ENCODE results near the gene ZNF678. TPM values are rescaled to one million over a fixed set of nuclear protein-coding genes. Genes with fewer than 3 reads are reported as not detected.

ZNF678 gene
- total and polyA plus RNA-seq, 2 donors (not counting 1 experiment from before 2014, with no cell fraction given): 5.5 to 16.0 TPM

DNA sequence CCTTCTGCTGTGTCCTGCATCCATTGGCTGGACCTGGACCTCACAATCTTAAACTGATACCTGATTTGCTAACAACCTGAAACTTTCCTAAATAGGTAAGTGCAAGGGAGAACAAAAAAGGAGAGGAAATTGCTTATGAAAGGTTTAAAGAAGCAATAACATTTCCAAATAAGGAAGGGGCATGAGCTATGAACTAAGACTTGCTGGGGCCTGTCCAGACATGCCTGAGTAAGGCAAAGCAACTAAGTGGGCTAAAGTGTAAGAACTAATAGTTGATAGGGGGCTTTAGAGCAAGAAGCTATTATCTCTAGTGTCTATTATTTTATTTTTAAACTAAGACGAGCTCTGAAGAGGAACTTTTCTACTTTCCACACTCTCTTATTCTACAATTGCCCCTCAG, 160.1 kb downstream of the ZNF678 start:
- no peaks in the 10 kb centered on the region for H3K27me3 Mint-ChIP-seq
- CTCF ChIA-PET: no interaction called here

DNA sequence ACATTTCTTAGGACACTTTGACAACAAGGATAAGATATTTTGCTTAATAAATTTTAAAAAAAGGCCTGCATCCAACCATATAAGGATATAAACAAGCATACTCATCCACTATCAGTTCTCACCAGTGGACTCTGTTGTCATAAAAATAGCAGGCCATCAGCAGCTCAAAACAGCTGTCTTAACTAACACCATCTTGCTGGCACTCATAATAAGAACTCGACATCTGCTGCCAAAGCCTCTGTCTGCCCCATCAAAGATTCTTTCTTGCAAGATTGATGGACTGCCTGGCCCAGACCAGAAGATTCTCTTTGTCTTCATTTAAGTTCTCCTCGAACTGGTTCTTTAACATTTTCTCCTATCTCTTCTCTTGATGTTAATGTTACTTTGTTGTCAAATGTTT, 161.7 kb downstream of the ZNF678 start:
- ATAC-seq (ENCODE audit: low read depth) (no peak), DNase-seq (no peak)
- ChIA-PET POLR2A (no interaction called here), CTCF (no interaction called here)
- Histone ChIP-seq H4K20me1 (ENCODE audit: control insufficient read depth, insufficient read depth, low read length, poor library complexity, severe bottlenecking) (no peaks in the 10 kb centered on the region), H2AFZ (ENCODE audit: insufficient read depth, low read depth, low read length, poor library complexity, severe bottlenecking) (no peak overlapping the region), H3K36me3 (replicated peaks in 1 of 2; ENCODE audit: control extremely low read depth in 1 of 2, control insufficient read depth in 1 of 2, extremely low read depth in 1 of 2, insufficient read depth in 2 of 2, low read length in 1 of 2) (no peaks in the 10 kb centered on the region), H3K4me2 (replicated peaks; ENCODE audit: low read depth, low read length, poor library complexity, severe bottlenecking) (no peak overlapping the region), H3K9ac (ENCODE audit: low read length) (no peak overlapping the region), H3K9me3 (ENCODE audit: control extremely low read depth in 1 of 3, control insufficient read depth in 2 of 3, insufficient read depth in 1 of 3, low read length in 2 of 3) (peaks cover 0 to 16% (median 15%) of the 10 kb centered on the region in 3 donors), H3K27me3 (replicated peaks in 1 of 4; ENCODE audit: control extremely low read depth in 1 of 4, control insufficient read depth in 3 of 4, insufficient read depth in 4 of 4, low read length in 3 of 4) (peaks cover 0 to 4% (median 0%) of the 10 kb centered on the region in 4 experiments), H3K27ac (ENCODE audit: low read length in 2 of 2) (no peak overlapping the region), H3K4me3 (ENCODE audit: control extremely low read depth in 1 of 5, extremely low read depth in 1 of 5, insufficient read depth in 1 of 5, low read depth in 2 of 5, low read length in 4 of 5) (no peak overlapping the region), H3K79me2 (ENCODE audit: control insufficient read depth, insufficient read depth, low read length) (no peaks in the 10 kb centered on the region), H3K4me1 (ENCODE audit: control insufficient read depth in 2 of 2, insufficient read depth in 2 of 2, low read length in 2 of 2) (peaks cover 11 to 20% of the 10 kb centered on the region in 2 donors)
- no peak overlapping the region for H3K4me3 Mint-ChIP-seq
- intact Hi-C loops (cut with micrococcal nuclease): no loop called here
- H3K27me3 Mint-ChIP-seq: no peaks in the 10 kb centered on the region
- peaks cover 26% of the 10 kb centered on the region for H3K4me1 Mint-ChIP-seq
- TF ChIP-seq, protein P1, sequence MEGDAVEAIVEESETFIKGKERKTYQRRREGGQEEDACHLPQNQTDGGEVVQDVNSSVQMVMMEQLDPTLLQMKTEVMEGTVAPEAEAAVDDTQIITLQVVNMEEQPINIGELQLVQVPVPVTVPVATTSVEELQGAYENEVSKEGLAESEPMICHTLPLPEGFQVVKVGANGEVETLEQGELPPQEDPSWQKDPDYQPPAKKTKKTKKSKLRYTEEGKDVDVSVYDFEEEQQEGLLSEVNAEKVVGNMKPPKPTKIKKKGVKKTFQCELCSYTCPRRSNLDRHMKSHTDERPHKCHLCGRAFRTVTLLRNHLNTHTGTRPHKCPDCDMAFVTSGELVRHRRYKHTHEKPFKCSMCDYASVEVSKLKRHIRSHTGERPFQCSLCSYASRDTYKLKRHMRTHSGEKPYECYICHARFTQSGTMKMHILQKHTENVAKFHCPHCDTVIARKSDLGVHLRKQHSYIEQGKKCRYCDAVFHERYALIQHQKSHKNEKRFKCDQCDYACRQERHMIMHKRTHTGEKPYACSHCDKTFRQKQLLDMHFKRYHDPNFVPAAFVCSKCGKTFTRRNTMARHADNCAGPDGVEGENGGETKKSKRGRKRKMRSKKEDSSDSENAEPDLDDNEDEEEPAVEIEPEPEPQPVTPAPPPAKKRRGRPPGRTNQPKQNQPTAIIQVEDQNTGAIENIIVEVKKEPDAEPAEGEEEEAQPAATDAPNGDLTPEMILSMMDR (IDR thresholded peaks at IDR 0.05): no peak
- TF ChIP-seq EZH2 (IDR thresholded peaks at IDR 0.05; ENCODE audit: borderline replicate concordance, insufficient read depth, low read depth, low read length, poor library complexity, severe bottlenecking): no peak
- peaks cover 21% of the 10 kb centered on the region for H3K9me3 Mint-ChIP-seq (ENCODE audit: insufficient read depth)
- H3K27ac Mint-ChIP-seq: no peak overlapping the region
- 60% methylated on average over 1 of the region's 2 CpGs for WGBS (ENCODE audit: insufficient coverage)

More for the DNA sequence above, 160.1 kb downstream of the ZNF678 start:
- H3K9ac ChIP-seq (ENCODE audit: low read length): no peak overlapping the region
- peaks cover 1 to 27% (median 24%) of the 10 kb centered on the region in 3 donors for H3K9me3 ChIP-seq (ENCODE audit: control extremely low read depth in 1 of 3, control insufficient read depth in 2 of 3, insufficient read depth in 1 of 3, low read length in 2 of 3)
- H3K27me3 ChIP-seq (replicated peaks in 1 of 4; ENCODE audit: control extremely low read depth in 1 of 4, control insufficient read depth in 3 of 4, insufficient read depth in 4 of 4, low read length in 3 of 4): peaks cover 0 to 4% (median 0%) of the 10 kb centered on the region in 4 experiments
- ATAC-seq (ENCODE audit: low read depth) (no peak), DNase-seq (no peak)
- H3K27ac ChIP-seq (ENCODE audit: low read length in 2 of 2): no peak overlapping the region
- no peaks in the 10 kb centered on the region for H3K36me3 ChIP-seq (replicated peaks in 1 of 2; ENCODE audit: control extremely low read depth in 1 of 2, control insufficient read depth in 1 of 2, extremely low read depth in 1 of 2, insufficient read depth in 2 of 2, low read length in 1 of 2)
- H3K4me1 ChIP-seq (ENCODE audit: control insufficient read depth in 2 of 2, insufficient read depth in 2 of 2, low read length in 2 of 2): peaks cover 4 to 10% of the 10 kb centered on the region in 2 donors
- no peaks in the 10 kb centered on the region for H3K79me2 ChIP-seq (ENCODE audit: control insufficient read depth, insufficient read depth, low read length)
- TF ChIP-seq, protein P1 (IDR thresholded peaks at IDR 0.05): no peak
- no peak for TF ChIP-seq EZH2 (IDR thresholded peaks at IDR 0.05; ENCODE audit: borderline replicate concordance, insufficient read depth, low read depth, low read length, poor library complexity, severe bottlenecking)
- Mint-ChIP-seq H3K27ac (no peak overlapping the region), H3K4me3 (no peak overlapping the region), H3K9me3 (ENCODE audit: insufficient read depth) (peaks cover 24% of the 10 kb centered on the region), H3K4me1 (peaks cover 16% of the 10 kb centered on the region)
- H3K4me3 ChIP-seq (ENCODE audit: control extremely low read depth in 1 of 5, extremely low read depth in 1 of 5, insufficient read depth in 1 of 5, low read depth in 2 of 5, low read length in 4 of 5): no peak overlapping the region
- WGBS (ENCODE audit: insufficient coverage): no CpG with 5 or more reads among the region's 1 CpG
- H2AFZ ChIP-seq (ENCODE audit: insufficient read depth, low read depth, low read length, poor library complexity, severe bottlenecking): no peak overlapping the region
- H4K20me1 ChIP-seq (ENCODE audit: control insufficient read depth, insufficient read depth, low read length, poor library complexity, severe bottlenecking): no peaks in the 10 kb centered on the region
- POLR2A ChIA-PET: no interaction called here
- intact Hi-C loops (cut with micrococcal nuclease): no loop called here
- H3K4me2 ChIP-seq (replicated peaks; ENCODE audit: low read depth, low read length, poor library complexity, severe bottlenecking): no peak overlapping the region

Measured in B cell (primary cell).